CD4-positive, CD25-positive, alpha-beta regulatory T cell (primary cell): ENCODE measurements around the gene TSPYL6. TPM values are rescaled to one million over a fixed set of nuclear protein-coding genes. Genes with fewer than 3 reads are reported as not detected.

ENCODE experiments used
- ATAC-seq, 2 donors: fragments of 150-1000 bp; cut with Tn5 transposase; one replicate each; pipeline ENCODE4 v1.10.0; 2021; ENCODE audit warnings: low read depth in 2 of 2, moderate number of reproducible peaks in 2 of 2, moderate library complexity in 1 of 2
- DNase-seq, 3 donors: peaks; one replicate each; pipeline versions ENCODE4 v3.0.0 to v3.0.0-alpha.2; 2012 to 2022; ENCODE audit warnings: mixed read lengths in 1 of 3
- H3K27ac ChIP-seq: one replicate; pipeline ENCODE4 v1.7.0; 2013; ENCODE audit warnings: mild to moderate bottlenecking, low read length; ENCODE audit not compliant: insufficient read depth, poor library complexity, severe bottlenecking
- H3K27me3 ChIP-seq: one replicate; pipeline ENCODE4 v1.7.0; 2013; ENCODE audit warnings: low read length; ENCODE audit not compliant: control insufficient read depth, insufficient read depth
- H3K36me3 ChIP-seq: one replicate; pipeline ENCODE4 v1.7.0; 2013; ENCODE audit warnings: mild to moderate bottlenecking, low read length, moderate library complexity; ENCODE audit not compliant: control insufficient read depth, insufficient read depth
- H3K4me1 ChIP-seq: 2 replicates; pipeline ENCODE4 v1.7.0; 2013; ENCODE audit warnings: mild to moderate bottlenecking, low read length; ENCODE audit not compliant: insufficient read depth, control insufficient read depth, poor library complexity, severe bottlenecking
- H3K4me3 ChIP-seq: one replicate; pipeline ENCODE4 v1.7.0; 2013; ENCODE audit warnings: low read depth, mild to moderate bottlenecking, low read length, moderate library complexity
- H3K9me3 ChIP-seq, 2 experiments: 1 replicate in 1 of 2; 2 replicates in 1 of 2; pipeline ENCODE4 v1.7.0; 2013; ENCODE audit warnings: low read length in 2 of 2, mild to moderate bottlenecking in 1 of 2, moderate library complexity in 1 of 2; ENCODE audit not compliant: control insufficient read depth in 2 of 2
- H3K27ac Mint-ChIP-seq, 3 donors: one replicate each; pipeline ENCODE4 v1.8.0; 2020 to 2022; ENCODE audit warnings: mild to moderate bottlenecking in 3 of 3, mixed read lengths in 3 of 3, moderate library complexity in 2 of 3
- H3K27me3 Mint-ChIP-seq: one replicate; pipeline ENCODE4 v1.8.0; 2022; ENCODE audit warnings: mild to moderate bottlenecking, mixed read lengths
- H3K36me3 Mint-ChIP-seq: one replicate; pipeline ENCODE4 v1.8.0; 2020; ENCODE audit warnings: mixed read lengths
- H3K4me1 Mint-ChIP-seq, 4 donors: one replicate each; pipeline ENCODE4 v1.8.0; 2020 to 2022; ENCODE audit warnings: mixed read lengths in 4 of 4, mild to moderate bottlenecking in 1 of 4
- H3K4me3 Mint-ChIP-seq, 4 donors: one replicate each; pipeline ENCODE4 v1.8.0; 2020 to 2022; ENCODE audit warnings: mild to moderate bottlenecking in 4 of 4, mixed read lengths in 4 of 4, moderate library complexity in 3 of 4
- H3K9me3 Mint-ChIP-seq, 7 donors: one replicate each; pipeline ENCODE4 v1.8.0; 2020 to 2022; ENCODE audit warnings: mixed read lengths in 7 of 7, mild to moderate bottlenecking in 3 of 7, moderate library complexity in 2 of 7
- polyA plus RNA-seq, 4 donors: library from polyadenylated mRNA; unstranded; fragments of 300-500 nt; fragmentation: Illumina TruSeq; gene quantifications; one replicate each; pipeline ENCODE4 v1.2.3, GENCODE V29; 2021
- total RNA-seq: library from RNA; stranded (reverse); gene quantifications from one replicate; pipeline ENCODE4 v1.2.3, GENCODE V29; 2022

TSPYL6 gene
- total and polyA plus RNA-seq, 5 donors from 2014 or later, result not detected

DNA sequence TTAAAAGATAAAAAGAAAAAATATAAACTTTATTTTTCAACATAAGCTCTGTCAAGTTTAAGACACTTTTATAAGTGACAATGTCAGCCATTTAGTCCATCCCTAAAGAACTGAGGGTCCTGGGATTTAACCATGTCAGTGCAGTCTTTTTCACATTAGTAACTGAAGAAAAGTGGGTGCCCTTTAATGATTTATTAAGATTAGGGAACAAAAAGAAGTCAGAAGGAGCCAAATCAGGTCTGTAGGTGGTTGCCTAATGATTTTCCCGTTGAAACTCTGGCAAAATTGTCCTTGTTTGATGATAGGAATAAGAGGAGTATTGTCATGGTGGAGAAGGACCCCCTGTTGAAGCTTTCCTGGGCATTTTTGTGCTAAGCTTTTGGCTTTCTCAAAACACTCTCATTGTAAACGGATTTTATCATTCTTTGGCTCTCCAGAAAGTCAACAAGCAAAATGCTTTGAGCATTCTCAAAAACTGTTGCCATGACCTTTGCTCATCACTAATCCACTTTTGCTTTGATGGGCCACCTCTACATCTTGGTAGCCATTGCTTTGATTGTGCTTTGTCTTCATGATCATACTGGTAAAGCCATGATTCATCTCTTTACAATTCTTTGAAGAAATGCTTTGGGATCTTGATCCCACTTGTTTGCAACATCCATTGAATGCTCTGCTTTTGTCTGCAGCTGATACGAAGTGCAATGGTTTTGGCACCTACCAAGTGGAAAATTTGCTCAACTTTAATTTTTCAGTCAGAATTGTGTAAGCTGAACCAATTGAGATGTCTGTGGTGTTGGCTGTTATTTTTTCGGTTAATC is 22.0 kb downstream of the TSPYL6 start:
- ATAC-seq, result no peak
- Histone ChIP-seq H3K4me3 (no peak overlapping the region), H3K27ac (no peak overlapping the region), H3K9me3 (no peaks in the 10 kb centered on the region), H3K27me3 (no peaks in the 10 kb centered on the region), H3K4me1 (no peaks in the 10 kb centered on the region), H3K36me3 (no peaks in the 10 kb centered on the region)
- H3K4me1 Mint-ChIP-seq, result no peaks in the 10 kb centered on the region
- peaks cover 7% of the 10 kb centered on the region for H3K36me3 Mint-ChIP-seq
- H3K4me3 Mint-ChIP-seq, result no peak overlapping the region
- H3K27me3 Mint-ChIP-seq, result no peaks in the 10 kb centered on the region
- no peak for DNase-seq
- H3K9me3 Mint-ChIP-seq, result peaks cover 0 to 8% (median 2%) of the 10 kb centered on the region in 7 donors
- no peak overlapping the region for H3K27ac Mint-ChIP-seq

DNA sequence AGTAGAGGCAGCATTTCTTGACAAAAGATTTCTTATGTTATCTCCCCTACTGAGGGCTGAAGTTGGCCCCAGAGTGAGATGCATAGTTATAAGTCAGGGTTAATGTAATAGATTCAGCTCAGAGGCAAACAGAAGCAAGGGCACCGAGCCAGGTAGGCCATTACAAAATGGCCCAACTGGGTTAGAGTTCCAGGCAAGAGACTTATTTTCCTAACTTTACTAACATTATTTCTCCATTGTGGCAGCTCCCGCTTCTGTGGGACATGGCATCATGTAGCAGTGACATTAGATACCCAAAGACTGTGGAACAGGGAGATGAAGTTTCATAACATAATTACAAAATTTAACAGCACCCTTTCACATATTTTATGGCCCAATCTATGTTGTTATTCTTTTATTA is 27.1 kb downstream of the TSPYL6 start:
- Mint-ChIP-seq H3K27me3 (no peaks in the 10 kb centered on the region), H3K4me3 (no peak overlapping the region), H3K36me3 (peaks cover 11% of the 10 kb centered on the region), H3K27ac (no peak overlapping the region), H3K9me3 (peaks cover 0 to 3% (median 2%) of the 10 kb centered on the region in 7 donors), H3K4me1 (no peaks in the 10 kb centered on the region)
- Histone ChIP-seq H3K4me3 (no peak overlapping the region), H3K36me3 (no peaks in the 10 kb centered on the region), H3K9me3 (no peaks in the 10 kb centered on the region), H3K4me1 (no peaks in the 10 kb centered on the region), H3K27ac (no peak overlapping the region), H3K27me3 (no peaks in the 10 kb centered on the region)
- ATAC-seq (no peak), DNase-seq (no peak)

DNA sequence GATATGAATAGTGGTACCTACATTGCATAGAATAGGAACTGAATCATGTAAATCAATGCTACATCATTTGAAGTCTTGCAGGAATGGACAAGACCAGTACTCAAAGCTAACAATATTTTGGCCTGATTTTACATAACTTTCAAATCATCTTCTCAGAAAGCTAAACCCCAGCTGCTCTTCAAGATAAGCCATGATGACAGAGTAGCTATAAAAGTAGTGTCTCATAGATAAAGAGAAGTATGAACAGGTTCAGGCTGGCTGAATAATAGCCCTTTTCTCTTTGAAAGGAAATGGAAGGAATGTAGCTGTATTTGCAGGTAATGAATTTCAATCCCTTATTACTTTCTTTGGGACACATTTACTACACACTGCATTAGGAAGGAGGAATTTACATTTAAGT is 28.2 kb downstream of the TSPYL6 start:
- Mint-ChIP-seq H3K36me3 (peaks cover 14% of the 10 kb centered on the region), H3K27me3 (no peaks in the 10 kb centered on the region), H3K9me3 (peaks cover 0 to 3% (median 0%) of the 10 kb centered on the region in 7 donors), H3K4me1 (no peaks in the 10 kb centered on the region), H3K27ac (no peak overlapping the region), H3K4me3 (no peak overlapping the region)
- DNase-seq (peak in 1 of 3 donors; percentile 3), ATAC-seq (no peak)
- Histone ChIP-seq H3K9me3 (no peaks in the 10 kb centered on the region), H3K27me3 (no peaks in the 10 kb centered on the region), H3K27ac (no peak overlapping the region), H3K36me3 (no peaks in the 10 kb centered on the region), H3K4me1 (no peaks in the 10 kb centered on the region), H3K4me3 (no peak overlapping the region)

DNA sequence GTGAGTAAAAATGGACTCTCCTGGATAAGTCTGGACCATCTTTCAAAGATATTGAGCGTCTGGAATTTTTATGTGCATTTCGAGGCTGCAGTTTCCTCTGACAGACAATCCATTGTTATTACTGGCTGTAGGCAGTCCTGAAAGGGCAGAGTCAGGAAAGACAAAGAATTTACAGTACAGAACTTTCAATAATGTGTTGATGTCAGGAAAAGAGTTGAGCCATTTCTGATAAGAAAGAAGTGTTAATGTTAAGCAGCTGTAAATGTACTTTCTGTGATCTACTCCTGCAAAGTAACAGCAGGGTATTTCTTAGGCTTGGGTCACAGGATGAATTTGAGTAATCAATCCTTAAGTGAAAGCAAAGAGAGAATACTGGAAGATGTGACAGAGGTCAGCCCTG is 29.8 kb downstream of the TSPYL6 start:
- Histone ChIP-seq H3K27me3 (no peaks in the 10 kb centered on the region), H3K4me3 (no peak overlapping the region), H3K27ac (no peak overlapping the region), H3K36me3 (no peaks in the 10 kb centered on the region), H3K9me3 (no peaks in the 10 kb centered on the region), H3K4me1 (no peaks in the 10 kb centered on the region)
- H3K27me3 Mint-ChIP-seq, result no peaks in the 10 kb centered on the region
- no peaks in the 10 kb centered on the region for H3K4me1 Mint-ChIP-seq
- ATAC-seq, result no peak
- no peak overlapping the region for H3K27ac Mint-ChIP-seq
- peaks cover 8% of the 10 kb centered on the region for H3K36me3 Mint-ChIP-seq
- H3K4me3 Mint-ChIP-seq, result no peak overlapping the region
- no peak for DNase-seq
- H3K9me3 Mint-ChIP-seq, result peaks cover 0 to 2% (median 0%) of the 10 kb centered on the region in 7 donors

DNA sequence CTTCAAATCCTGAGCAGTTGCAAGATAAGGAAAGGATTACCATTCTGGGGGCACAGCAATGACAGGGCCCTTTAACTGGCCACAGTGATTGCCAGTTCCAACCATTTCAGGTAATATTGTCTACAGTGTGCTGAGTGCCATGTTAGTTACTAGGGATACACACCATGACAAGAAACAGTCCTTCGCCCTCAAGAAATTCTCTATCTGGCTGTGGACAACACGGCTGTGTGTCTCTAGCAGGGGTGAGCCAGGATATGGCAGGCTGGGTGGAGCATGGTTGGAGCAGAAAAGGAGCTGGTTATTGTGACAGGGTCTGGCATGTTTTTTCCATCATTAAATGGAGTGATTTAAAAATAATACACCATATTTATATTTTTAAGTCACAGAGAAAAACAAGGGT is 31.0 kb downstream of the TSPYL6 start:
- H3K9me3 ChIP-seq, result no peaks in the 10 kb centered on the region
- H3K27ac ChIP-seq, result no peak overlapping the region
- no peaks in the 10 kb centered on the region for H3K4me1 ChIP-seq
- Mint-ChIP-seq H3K36me3 (peaks cover 8% of the 10 kb centered on the region), H3K9me3 (peaks cover 0 to 2% (median 0%) of the 10 kb centered on the region in 7 donors), H3K27ac (no peak overlapping the region), H3K4me1 (no peaks in the 10 kb centered on the region), H3K4me3 (no peak overlapping the region), H3K27me3 (no peaks in the 10 kb centered on the region)
- DNase-seq, result no peak
- no peak overlapping the region for H3K4me3 ChIP-seq
- H3K27me3 ChIP-seq, result no peaks in the 10 kb centered on the region
- no peak for ATAC-seq
- no peaks in the 10 kb centered on the region for H3K36me3 ChIP-seq

DNA sequence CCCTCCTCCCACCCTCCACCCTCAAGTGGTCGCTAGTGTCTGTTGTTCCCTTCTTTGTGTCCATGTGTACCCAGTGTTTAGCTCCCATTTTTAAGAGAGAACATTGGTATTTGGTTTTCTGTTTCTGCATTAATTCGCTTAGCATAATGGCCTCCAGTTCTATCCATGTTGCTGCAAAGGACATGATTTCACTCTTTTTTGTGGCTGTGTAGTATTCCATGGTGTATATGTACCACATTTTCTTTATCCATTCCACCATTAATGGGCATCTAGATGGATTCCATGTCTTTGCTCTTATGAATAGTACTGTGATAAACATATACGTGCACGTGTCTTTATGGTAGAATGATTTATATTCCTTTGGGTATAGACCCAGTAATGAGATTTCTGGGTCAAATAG is 42.9 kb downstream of the TSPYL6 start:
- ATAC-seq (no peak), DNase-seq (no peak)
- no peaks in the 10 kb centered on the region for H3K4me1 Mint-ChIP-seq
- Histone ChIP-seq H3K27ac (no peak overlapping the region), H3K36me3 (no peaks in the 10 kb centered on the region), H3K4me3 (no peak overlapping the region), H3K9me3 (peaks cover 0 to 4% of the 10 kb centered on the region in 2 experiments), H3K4me1 (no peaks in the 10 kb centered on the region), H3K27me3 (no peaks in the 10 kb centered on the region)
- H3K27ac Mint-ChIP-seq, result no peak overlapping the region
- H3K36me3 Mint-ChIP-seq, result peaks cover 13% of the 10 kb centered on the region
- H3K4me3 Mint-ChIP-seq, result no peak overlapping the region
- H3K9me3 Mint-ChIP-seq, result peaks cover 0 to 12% (median 5%) of the 10 kb centered on the region in 7 donors
- peaks cover 7% of the 10 kb centered on the region for H3K27me3 Mint-ChIP-seq

DNA sequence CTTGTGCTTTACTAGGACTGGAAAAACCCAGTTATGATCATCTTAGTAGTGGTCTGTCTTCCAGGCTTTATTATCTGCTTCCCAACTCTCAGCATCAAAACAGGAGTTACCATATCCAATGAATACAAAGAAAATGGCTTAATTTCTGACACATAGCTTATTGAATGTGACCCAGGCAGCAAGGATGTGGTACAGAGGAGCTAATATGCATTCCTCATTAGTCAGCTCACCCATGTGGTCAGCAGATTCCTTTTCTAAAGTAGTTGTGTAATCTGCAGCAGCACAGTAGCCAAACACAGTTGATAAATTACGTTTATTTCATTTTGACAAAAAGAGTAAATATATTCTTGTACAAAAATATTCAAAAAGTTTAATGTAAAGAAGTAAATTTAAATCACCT is 43.6 kb downstream of the TSPYL6 start:
- Mint-ChIP-seq H3K27ac (no peak overlapping the region), H3K4me1 (no peaks in the 10 kb centered on the region), H3K36me3 (peaks cover 13% of the 10 kb centered on the region), H3K27me3 (peaks cover 9% of the 10 kb centered on the region), H3K9me3 (peaks cover 0 to 12% (median 5%) of the 10 kb centered on the region in 7 donors), H3K4me3 (no peak overlapping the region)
- no peak overlapping the region for H3K27ac ChIP-seq
- DNase-seq (no peak), ATAC-seq (no peak)
- no peaks in the 10 kb centered on the region for H3K4me1 ChIP-seq
- H3K9me3 ChIP-seq, result peaks cover 0 to 4% of the 10 kb centered on the region in 2 experiments
- no peak overlapping the region for H3K4me3 ChIP-seq
- H3K27me3 ChIP-seq, result no peaks in the 10 kb centered on the region
- H3K36me3 ChIP-seq, result no peaks in the 10 kb centered on the region

DNA sequence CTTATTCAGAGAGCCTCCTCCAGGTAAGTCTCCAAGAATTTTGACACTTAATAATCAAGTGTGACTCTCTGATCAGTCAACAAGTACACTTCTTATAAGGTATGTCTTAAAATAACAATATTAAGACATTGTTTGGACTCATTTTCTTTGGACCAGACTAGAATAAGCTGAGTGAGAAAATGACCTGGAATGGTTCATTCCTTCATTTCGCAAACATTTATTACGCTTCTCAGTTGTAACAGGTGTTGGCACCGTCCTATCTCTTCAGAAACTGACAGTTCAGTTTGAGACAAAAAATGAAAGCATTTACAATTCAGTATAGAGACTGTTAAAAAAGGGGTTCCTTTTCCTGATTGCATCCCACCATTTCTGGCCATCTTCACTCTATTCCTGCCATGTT is 46.6 kb downstream of the TSPYL6 start:
- Mint-ChIP-seq H3K27ac (no peak overlapping the region), H3K27me3 (peaks cover 4% of the 10 kb centered on the region), H3K4me1 (no peaks in the 10 kb centered on the region), H3K9me3 (peaks cover 0 to 6% (median 4%) of the 10 kb centered on the region in 7 donors), H3K36me3 (peaks cover 10% of the 10 kb centered on the region), H3K4me3 (no peak overlapping the region)
- Histone ChIP-seq H3K36me3 (no peaks in the 10 kb centered on the region), H3K9me3 (no peaks in the 10 kb centered on the region), H3K27ac (no peak overlapping the region), H3K4me3 (no peak overlapping the region), H3K4me1 (no peaks in the 10 kb centered on the region), H3K27me3 (no peaks in the 10 kb centered on the region)
- DNase-seq (no peak), ATAC-seq (no peak)
